ENCODE results near the gene C9orf43.

The C9orf43 gene

GRCh38 chr9:113468716-113469448, 58.3 kb downstream of the C9orf43 start:
- DNase-seq: no peak

GRCh38 chr9:113471143-113471542, 60.6 kb downstream of the C9orf43 start:
- DNase-seq: no peak

DNA sequence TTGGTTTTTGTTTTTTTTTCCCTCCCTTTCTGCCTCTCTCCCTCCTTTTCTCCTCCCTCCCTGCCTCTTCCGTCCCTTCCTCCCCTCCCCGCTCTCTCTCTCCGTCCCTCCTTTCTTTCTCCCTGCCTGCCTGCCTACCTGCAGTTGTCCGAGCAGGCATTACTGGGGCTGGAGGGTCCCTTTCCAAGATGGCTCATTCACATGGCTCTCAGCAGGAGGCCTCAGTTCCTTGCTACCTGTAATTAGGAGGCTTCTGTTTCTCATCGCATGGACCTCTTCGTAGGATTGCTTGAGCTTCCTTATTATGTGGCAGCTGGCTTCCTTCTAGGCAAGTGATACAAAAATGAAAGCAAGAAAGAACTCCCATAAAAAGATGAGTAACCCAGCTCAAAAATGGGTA, 61.0 kb downstream of the C9orf43 start:
- DNase-seq: no peak

DNA sequence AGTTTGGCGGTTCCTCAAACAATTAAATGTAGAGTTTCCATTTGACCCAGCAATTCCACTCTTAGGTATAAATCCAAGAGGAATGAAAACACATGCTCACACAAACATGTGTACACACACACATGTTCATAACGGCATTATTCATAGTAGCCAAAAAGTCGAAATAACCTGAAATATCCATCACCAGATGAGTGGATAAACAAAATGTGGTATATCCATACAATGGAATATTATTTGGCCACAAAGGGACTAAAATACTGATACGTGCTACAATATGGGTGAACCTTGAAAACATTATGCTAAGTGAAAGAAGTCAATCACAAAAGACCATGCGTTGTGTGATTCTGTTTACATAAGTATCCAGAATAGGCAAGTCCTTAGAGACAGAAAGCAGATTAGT, 61.7 kb downstream of the C9orf43 start:
- DNase-seq: no peak

DNA sequence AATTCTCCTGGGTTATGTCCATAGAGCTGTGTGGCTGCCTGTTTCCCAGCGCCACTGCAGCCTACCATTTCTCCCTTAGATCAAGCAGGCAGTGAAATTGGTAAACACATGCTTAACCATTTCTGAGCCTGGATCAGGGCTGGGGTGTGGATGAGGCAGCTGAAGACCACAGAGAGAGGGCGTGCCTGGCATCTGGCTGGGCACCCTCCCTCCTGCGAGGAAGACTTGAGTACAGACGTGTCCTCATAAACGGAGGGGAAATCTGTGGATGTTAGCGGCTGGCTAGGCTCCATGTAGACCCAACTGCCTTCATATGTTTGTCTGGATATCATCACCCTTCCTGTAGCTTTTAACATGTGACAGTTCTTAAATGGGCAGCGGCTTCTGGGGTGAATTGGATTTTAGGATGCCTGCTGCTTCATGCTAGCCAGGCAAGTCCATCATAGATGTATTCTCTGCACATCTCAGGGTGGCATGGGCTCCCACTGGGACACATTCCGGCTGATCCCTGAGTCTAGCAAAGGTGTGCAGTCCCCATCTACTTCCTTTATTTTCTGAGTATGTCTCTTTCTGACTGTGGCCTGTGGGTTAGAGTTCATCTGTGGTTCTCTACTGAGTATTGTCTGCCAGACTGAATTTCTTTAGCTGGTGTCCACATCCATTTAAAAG, 63.9 kb downstream of the C9orf43 start:
- DNase-seq: no peak

DNA sequence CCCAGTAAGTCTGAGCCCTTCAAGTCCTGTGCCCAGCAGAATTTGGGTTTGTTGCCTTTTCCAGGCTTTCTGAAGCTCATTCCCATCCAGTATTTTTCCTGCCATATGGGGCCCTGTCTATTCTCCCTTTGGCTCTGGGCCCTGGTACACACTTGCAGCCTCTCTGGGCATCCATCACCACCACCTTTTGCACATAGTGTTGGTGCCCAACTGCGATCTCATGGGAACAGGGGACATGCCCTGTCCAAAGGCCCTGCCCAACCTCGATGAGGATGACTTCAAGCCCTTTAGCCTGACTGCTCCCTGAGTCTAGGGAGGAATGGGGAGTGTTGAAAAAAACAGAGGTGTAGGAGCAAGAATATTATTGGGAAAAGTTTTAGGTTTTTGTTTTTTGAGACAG, 64.5 kb downstream of the C9orf43 start:
- DNase-seq: no peak

- no peak for DNase-seq
These were observed 65.4 kb downstream of the C9orf43 start for GRCh38 chr9:113475992-113476391.

DNA sequence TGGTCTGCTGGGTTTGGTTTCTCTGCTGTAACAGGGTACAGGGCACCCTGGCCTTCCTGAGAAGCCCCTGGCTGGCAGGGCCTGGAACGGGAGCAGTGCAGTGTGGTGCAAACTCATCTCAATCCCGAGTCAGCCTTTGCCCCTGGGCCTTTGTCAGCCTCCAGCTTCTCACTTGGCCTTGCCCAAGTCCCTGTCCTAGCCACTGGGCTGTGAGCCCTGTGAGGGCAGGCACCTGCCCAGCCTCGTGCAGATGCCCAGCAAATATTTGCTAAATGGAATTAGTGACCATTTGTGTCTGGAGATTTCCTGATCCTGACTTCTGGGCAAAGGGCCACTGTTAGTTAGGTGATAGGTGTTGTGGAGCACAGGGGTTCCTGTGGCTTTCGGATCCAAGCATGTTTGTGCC, 66.0 kb downstream of the C9orf43 start:
- no peak for DNase-seq

DNA sequence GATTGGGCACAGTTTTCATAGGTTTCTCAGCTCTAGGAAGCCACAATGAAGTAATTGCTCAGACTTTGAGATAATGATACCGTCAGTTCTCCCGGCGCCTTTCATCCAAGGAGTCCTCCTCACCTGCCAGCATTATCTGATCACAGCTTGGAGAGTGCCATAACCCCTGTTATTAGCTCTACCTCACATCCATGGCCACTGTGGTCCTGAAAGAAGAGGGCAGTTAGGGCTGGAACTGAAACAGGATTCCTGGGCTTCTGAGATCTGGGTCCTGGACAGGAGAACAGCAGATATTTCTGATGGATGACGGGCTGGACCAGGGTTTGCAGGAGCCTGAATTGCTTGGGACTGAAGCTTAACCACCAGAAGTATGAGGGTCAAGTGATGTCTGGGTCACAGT, 66.5 kb downstream of the C9orf43 start:
- no peak for DNase-seq

GRCh38 chr9:113477661-113478060, 67.1 kb downstream of the C9orf43 start:
- no peak for DNase-seq

GRCh38 chr9:113479174-113479621, 68.7 kb downstream of the C9orf43 start:
- no peak for DNase-seq
